ENCODE data around the gene TECPR2. TPM values are rescaled to one million over a fixed set of nuclear protein-coding genes. Genes with fewer than 3 reads are reported as not detected.

TECPR2 gene
- total and polyA plus RNA-seq, 10 of the 15 experiments (the other 5 are each of a cell fraction or from before 2014, with no cell fraction given), result 0.15 to 10.0 (median 3.0) TPM

GRCh38 chr14:102498678-102499265, 136.0 kb downstream of the TECPR2 start:
- in situ Hi-C loops (cut with MboI) (no loop called here), intact Hi-C loops (cut with micrococcal nuclease; ENCODE audit: unreplicated experiment) (no loop called here)
- no TSS peak for BruUV-seq (replicated peaks)
- ChIA-PET CTCF (no interaction called here), SMC1A (ENCODE audit: uncharacterized antibody, unreplicated experiment) (interaction anchor here (0.6 kb wide), 1 partner anchor 22 kb away, joined by 3 read pairs; no protein-coding TSS in a partner anchor), RAD21 (ENCODE audit: unreplicated experiment) (no interaction called here), POLR2A (no interaction called here)
- WGBS (ENCODE audit: insufficient coverage, insufficient replicate concordance, low lambda C conversion rate, missing lambda C conversion rate), result 74% methylated on average over 15 of the region's 21 CpGs
- DNase-seq (ENCODE audit: low read depth, low spot score) (no peak), FAIRE-seq (no peak), ATAC-seq (no peak)
- TF ChIP-seq SREBF1 (IDR thresholded peaks at IDR 0.05; ENCODE audit: low read length) (no peak), TBL1XR1 (IDR thresholded peaks at IDR 0.05; ENCODE audit: low read depth, low read length) (no peak), BACH1 (IDR thresholded peaks at IDR 0.05; ENCODE audit: borderline replicate concordance) (no peak), WRNIP1 (IDR thresholded peaks at IDR 0.05; ENCODE audit: borderline replicate concordance, low read depth, low read length) (no peak), PBX3 (IDR thresholded peaks at IDR 0.05; ENCODE audit: insufficient replicate concordance, low read depth, low read length) (no peak), RUNX3 (IDR thresholded peaks at IDR 0.05; ENCODE audit: low read length) (peak; percentile 34; the same call in 1 of the 2 replicates)
- Histone ChIP-seq H3K4me1 (ENCODE audit: control insufficient read depth, insufficient read depth, low read length) (no peaks in the 10 kb centered on the region), H3K36me3 (ENCODE audit: control insufficient read depth in 2 of 2, insufficient read depth in 2 of 2, low read length in 1 of 2) (no peaks in the 10 kb centered on the region), H3K4me2 (ENCODE audit: control insufficient read depth, insufficient read depth) (no peak overlapping the region), H3K4me3 (no peak overlapping the region), H4K20me1 (ENCODE audit: control insufficient read depth, insufficient read depth) (no peaks in the 10 kb centered on the region), H3K9me3 (replicated peaks; ENCODE audit: control insufficient read depth, insufficient read depth, low read length) (no peaks in the 10 kb centered on the region), H2AFZ (ENCODE audit: control insufficient read depth, low read depth, low read length) (no peak overlapping the region), H3K9ac (ENCODE audit: control insufficient read depth, insufficient read depth, low read length) (no peak overlapping the region), H3K27ac (ENCODE audit: control insufficient read depth, insufficient read depth) (no peak overlapping the region), H3K79me2 (ENCODE audit: control insufficient read depth, insufficient read depth, low read length) (no peaks in the 10 kb centered on the region), H3K27me3 (replicated peaks in 1 of 2; ENCODE audit: control insufficient read depth in 2 of 2, insufficient read depth in 2 of 2, low read length in 1 of 2) (no peaks in the 10 kb centered on the region)

Data from GM12878 (cell line).